ENCODE results near the gene DUT. TPM values are rescaled to one million over a fixed set of nuclear protein-coding genes. Genes with fewer than 3 reads are reported as not detected.

The DUT gene
- total RNA-seq, 4 donors from 2014 or later = 69.6 to 140 (median 84.0) TPM

GRCh38 chr15:48363474-48363873, 32.2 kb downstream of the DUT start:
- no peak for DNase-seq (ENCODE audit: low spot score in 2 of 2)
- TF ChIP-seq POLR2A (IDR thresholded peaks at IDR 0.05) = no peak
- TF ChIP-seq CTCF (IDR thresholded peaks at IDR 0.05) = no peak
- WGBS, 2 donors = 56 to 58% methylated on average over 5 of the region's 5 CpGs
- H3K4me3 ChIP-seq (ENCODE audit: low read depth, poor library complexity, severe bottlenecking) = no peak overlapping the region
- intact Hi-C loops (cut with DNase I; ENCODE audit: low total_unique reads) = no loop called here

GRCh38 chr15:48365575-48365974, 34.3 kb downstream of the DUT start:
- intact Hi-C loops (cut with DNase I; ENCODE audit: low total_unique reads) = no loop called here
- TF ChIP-seq POLR2A (IDR thresholded peaks at IDR 0.05) (no peak), CTCF (IDR thresholded peaks at IDR 0.05) (no peak)
- no peak for DNase-seq (ENCODE audit: low spot score in 2 of 2)
- no peak overlapping the region for H3K4me3 ChIP-seq (ENCODE audit: low read depth, poor library complexity, severe bottlenecking)
- 97 to 98% methylated on average over 1 of the region's 1 CpG for WGBS, 2 donors

GRCh38 chr15:48366584-48367312, 35.5 kb downstream of the DUT start:
- no peak for TF ChIP-seq CTCF (IDR thresholded peaks at IDR 0.05)
- no peak for TF ChIP-seq POLR2A (IDR thresholded peaks at IDR 0.05)
- 43 to 45% methylated on average over 4 of the region's 4 CpGs for WGBS, 2 donors
- DNase-seq (ENCODE audit: low spot score in 2 of 2) = no peak
- intact Hi-C loops (cut with DNase I; ENCODE audit: low total_unique reads) = no loop called here
- no peak overlapping the region for H3K4me3 ChIP-seq (ENCODE audit: low read depth, poor library complexity, severe bottlenecking)

GRCh38 chr15:48367483-48367882, 36.3 kb downstream of the DUT start:
- WGBS, 2 donors = 56 to 66% methylated on average over 3 of the region's 3 CpGs

GRCh38 chr15:48370460-48370859, 39.2 kb downstream of the DUT start:
- intact Hi-C loops (cut with DNase I; ENCODE audit: low total_unique reads) = no loop called here
- DNase-seq (ENCODE audit: low spot score in 2 of 2) = no peak
- WGBS, 2 donors = 83% methylated on average over 3 of the region's 3 CpGs
- no peak overlapping the region for H3K4me3 ChIP-seq (ENCODE audit: low read depth, poor library complexity, severe bottlenecking)
- TF ChIP-seq POLR2A (IDR thresholded peaks at IDR 0.05) = no peak
- no peak for TF ChIP-seq CTCF (IDR thresholded peaks at IDR 0.05)

More at GRCh38 chr15:48367483-48367882, 36.3 kb downstream of the DUT start:
- no peak for DNase-seq (ENCODE audit: low spot score in 2 of 2)
- intact Hi-C loops (cut with DNase I; ENCODE audit: low total_unique reads) = no loop called here
- TF ChIP-seq CTCF (IDR thresholded peaks at IDR 0.05) = no peak
- TF ChIP-seq POLR2A (IDR thresholded peaks at IDR 0.05) = no peak
- H3K4me3 ChIP-seq (ENCODE audit: low read depth, poor library complexity, severe bottlenecking) = no peak overlapping the region

- TF ChIP-seq CTCF (IDR thresholded peaks at IDR 0.05) (no peak), POLR2A (IDR thresholded peaks at IDR 0.05) (no peak)
- H3K4me3 ChIP-seq (ENCODE audit: low read depth, poor library complexity, severe bottlenecking) = no peak overlapping the region
- 45 to 48% methylated on average over 2 of the region's 2 CpGs for WGBS, 2 donors
- intact Hi-C loops (cut with DNase I; ENCODE audit: low total_unique reads) = no loop called here
- no peak for DNase-seq (ENCODE audit: low spot score in 2 of 2)
Observed at GRCh38 chr15:48371550-48371949, 40.3 kb downstream of the DUT start.
